VCaP (cell line): ENCODE measurements around the gene SUSD2.

Experiments
- H3K27ac ChIP-seq: fragments of 450-650 bp; 2 replicates; pipeline ENCODE4 v1.5.1; 2017
- TF ChIP-seq, protein P1 (sequence below): fragments of 450-650 bp; conservative IDR thresholded peaks from 2 replicates; pipeline ENCODE4 v1.5.1; 2017; ENCODE audit warnings: mild to moderate bottlenecking, moderate library complexity

SUSD2 gene

GRCh38 chr22:24216541-24217209 lies 35.4 kb downstream of the SUSD2 start:
- TF ChIP-seq, protein P1, sequence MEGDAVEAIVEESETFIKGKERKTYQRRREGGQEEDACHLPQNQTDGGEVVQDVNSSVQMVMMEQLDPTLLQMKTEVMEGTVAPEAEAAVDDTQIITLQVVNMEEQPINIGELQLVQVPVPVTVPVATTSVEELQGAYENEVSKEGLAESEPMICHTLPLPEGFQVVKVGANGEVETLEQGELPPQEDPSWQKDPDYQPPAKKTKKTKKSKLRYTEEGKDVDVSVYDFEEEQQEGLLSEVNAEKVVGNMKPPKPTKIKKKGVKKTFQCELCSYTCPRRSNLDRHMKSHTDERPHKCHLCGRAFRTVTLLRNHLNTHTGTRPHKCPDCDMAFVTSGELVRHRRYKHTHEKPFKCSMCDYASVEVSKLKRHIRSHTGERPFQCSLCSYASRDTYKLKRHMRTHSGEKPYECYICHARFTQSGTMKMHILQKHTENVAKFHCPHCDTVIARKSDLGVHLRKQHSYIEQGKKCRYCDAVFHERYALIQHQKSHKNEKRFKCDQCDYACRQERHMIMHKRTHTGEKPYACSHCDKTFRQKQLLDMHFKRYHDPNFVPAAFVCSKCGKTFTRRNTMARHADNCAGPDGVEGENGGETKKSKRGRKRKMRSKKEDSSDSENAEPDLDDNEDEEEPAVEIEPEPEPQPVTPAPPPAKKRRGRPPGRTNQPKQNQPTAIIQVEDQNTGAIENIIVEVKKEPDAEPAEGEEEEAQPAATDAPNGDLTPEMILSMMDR: no peak
- no peak overlapping the region for H3K27ac ChIP-seq

DNA sequence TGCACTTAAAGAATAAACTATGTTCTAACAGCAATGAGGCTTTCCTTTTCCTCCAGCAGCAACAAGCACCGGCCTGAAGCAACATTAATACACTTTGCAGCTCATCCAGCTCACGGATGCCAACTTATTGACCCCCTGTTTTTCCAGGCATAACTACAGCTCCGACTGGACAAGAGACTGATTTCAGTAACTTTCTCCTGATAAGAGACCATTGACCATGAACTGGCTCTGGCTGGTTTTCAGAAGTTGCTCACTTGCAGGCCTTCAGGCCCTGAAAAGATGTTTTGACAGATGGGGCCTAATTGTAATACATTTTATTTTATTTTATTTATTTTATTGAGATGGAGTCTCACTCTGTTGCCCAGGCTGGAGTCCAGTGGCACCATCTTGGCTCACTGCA lies 36.1 kb downstream of the SUSD2 start:
- H3K27ac ChIP-seq: no peak overlapping the region
- TF ChIP-seq, protein P1: no peak

- TF ChIP-seq, protein P1: no peak
- no peak overlapping the region for H3K27ac ChIP-seq
Measured at GRCh38 chr22:24219750-24220149, 38.5 kb downstream of the SUSD2 start.

- TF ChIP-seq, protein P1: no peak
- H3K27ac ChIP-seq: no peak overlapping the region
Measured at GRCh38 chr22:24224468-24224867, 43.2 kb downstream of the SUSD2 start.

- H3K27ac ChIP-seq: no peak overlapping the region
- TF ChIP-seq, protein P1: no peak
Measured at GRCh38 chr22:24225044-24225601, 43.8 kb downstream of the SUSD2 start.

DNA sequence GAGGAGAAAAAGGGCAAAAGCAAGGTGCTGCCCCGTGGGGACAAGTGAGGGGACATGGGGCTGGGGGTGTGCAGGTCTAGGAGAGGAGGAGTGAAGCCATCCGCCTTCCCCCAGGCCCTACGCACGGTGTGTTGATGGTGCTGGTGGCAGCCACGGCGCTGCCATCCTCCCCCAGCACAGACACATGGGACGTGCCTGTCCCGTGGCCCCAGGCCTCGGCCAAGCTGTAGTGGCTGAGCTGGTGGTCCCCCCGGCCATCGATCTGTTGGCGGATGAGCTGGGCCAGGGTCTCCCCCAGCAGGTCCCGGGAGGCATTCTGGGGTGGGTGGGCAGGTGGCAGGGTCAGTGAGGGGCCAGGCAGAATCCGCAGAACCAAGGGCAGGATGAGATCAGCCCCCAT lies 44.7 kb downstream of the SUSD2 start:
- H3K27ac ChIP-seq: no peak overlapping the region
- TF ChIP-seq, protein P1: no peak

DNA sequence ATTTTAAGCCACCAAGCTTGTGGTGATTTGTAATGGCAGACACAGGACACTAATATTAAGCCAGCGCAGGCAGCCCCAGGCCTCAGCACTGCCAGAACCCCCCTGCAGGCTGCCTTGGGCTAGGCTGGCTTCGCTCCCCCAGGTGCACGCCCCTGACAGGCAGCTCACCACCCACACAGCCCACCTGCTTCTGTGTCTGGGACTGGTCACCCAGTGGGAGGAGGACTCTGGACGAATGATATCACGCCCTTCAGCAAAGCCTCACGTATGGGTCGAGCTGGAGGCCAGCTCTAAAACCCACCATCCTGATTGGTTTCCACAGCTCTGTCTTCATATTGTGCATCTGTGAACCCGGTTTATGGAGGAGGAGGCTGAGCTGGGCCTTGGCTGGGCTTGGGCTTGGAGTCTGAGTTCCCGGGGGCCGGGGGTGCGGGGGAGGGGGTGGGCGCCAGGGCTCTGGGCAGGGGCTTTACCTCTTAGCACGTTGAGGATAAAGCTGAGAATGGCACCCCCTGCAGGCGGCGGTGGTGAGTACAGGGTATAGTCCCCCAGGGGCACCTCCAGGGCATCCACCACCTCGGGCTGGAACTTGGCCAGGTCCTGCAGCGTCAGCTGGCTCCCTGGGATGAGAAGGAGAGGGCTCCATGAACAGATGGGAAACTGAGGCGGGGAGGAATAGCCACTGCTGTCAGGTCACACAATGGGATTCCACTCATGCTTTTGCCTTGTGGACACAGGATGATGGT lies 49.8 kb downstream of the SUSD2 start:
- H3K27ac ChIP-seq: no peak overlapping the region
- TF ChIP-seq, protein P1: no peak; the same call in 1 of the 2 replicates
